Measurements from ENCODE around the gene KRTAP4-5. TPM values are rescaled to one million over a fixed set of nuclear protein-coding genes. Genes with fewer than 3 reads are reported as not detected.

Gene KRTAP4-5
- total and polyA plus RNA-seq, 2 experiments from 2014 or later, result not detected

DNA sequence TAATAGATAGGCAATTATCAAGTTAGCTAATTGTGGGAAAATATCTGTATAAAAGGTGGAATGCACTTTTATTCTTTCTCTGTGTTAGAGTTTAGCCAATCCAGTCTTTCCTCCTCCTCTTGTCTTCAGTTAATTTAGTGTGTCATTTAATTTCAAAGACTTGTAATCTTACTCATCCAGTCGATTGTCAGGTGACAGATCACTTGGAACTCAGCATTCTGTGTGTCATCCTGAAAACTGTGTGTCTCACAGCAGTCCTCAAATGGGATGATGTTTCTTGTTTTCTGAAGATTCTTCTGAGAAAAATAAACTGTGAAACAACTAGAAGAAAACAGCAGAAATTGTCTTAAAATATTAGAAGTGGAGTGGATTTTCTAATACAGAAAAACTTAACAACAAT is 35.4 kb upstream of the KRTAP4-5 start:
- Histone ChIP-seq H3K4me1 (ENCODE audit: insufficient read depth) (no peaks in the 10 kb centered on the region; the same call in 1 of the 2 replicates), H3K9ac (no peak overlapping the region), H3K36me3 (ENCODE audit: low read depth) (no peaks in the 10 kb centered on the region), H3K9me2 (ENCODE audit: insufficient read depth) (no peaks in the 10 kb centered on the region), H3K27me3 (replicated peaks; ENCODE audit: insufficient read depth) (no peaks in the 10 kb centered on the region), H2AFZ (peak overlapping the region; percentile 18; the same call in 1 of the 2 replicates), H3K4me2 (ENCODE audit: unreplicated experiment) (no peak overlapping the region), H3K4me3 (no peak overlapping the region), H3K27ac (no peak overlapping the region), H3K9me3 (ENCODE audit: low read depth) (no peaks in the 10 kb centered on the region), H3K79me2 (ENCODE audit: insufficient read depth) (no peaks in the 10 kb centered on the region), H3F3A (ENCODE audit: insufficient read depth) (peaks cover 7% of the 10 kb centered on the region; the same call in 1 of the 2 replicates), H4K20me1 (ENCODE audit: insufficient read depth) (no peaks in the 10 kb centered on the region)
- WGBS, 2 experiments (ENCODE audit: low coverage in 1 of 2, low lambda C conversion rate in 2 of 2, missing lambda C conversion rate in 2 of 2), result 14 to 26% methylated on average over 1 of the region's 1 CpG
- no peak for TF ChIP-seq EZH2phosphoT487 (IDR thresholded peaks at IDR 0.05; ENCODE audit: insufficient read depth, low read depth)
- DNase-seq, result peak; percentile 5
- in situ Hi-C loops (cut with MboI), result no loop called here

DNA sequence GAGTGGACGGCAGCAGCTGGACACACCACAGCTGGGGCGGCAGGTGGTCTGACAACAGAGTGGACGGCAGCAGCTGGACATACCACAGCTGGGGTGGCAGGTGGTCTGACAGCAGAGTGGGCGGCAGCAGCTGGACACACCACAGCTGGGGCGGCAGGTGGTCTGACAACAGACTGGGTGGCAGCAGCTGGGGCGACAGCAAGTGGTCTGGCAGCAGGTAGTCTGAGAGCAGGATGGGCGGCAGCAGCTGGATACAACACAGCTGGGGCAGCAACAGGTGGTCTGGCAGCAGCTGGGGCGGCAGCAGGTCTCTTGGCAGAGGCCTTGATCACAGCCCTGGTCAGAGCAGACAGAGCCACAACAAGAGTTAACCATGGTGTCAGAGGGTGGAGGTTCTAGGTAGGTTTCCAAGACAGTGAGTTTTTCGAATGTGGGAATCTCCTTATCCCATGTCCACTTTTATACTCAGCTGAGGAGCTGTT is 34.9 kb upstream of the KRTAP4-5 start, which contains the start of gene KRTAP4-1:
Gene KRTAP4-1 (minus strand): TSS at position 432 of the 482 bp plus-strand sequence. CDS start 57 bp downstream, at position 375.
- no peak within 1 kb of the TSS for H3K27ac ChIP-seq
- H3K4me2 ChIP-seq (ENCODE audit: unreplicated experiment), result no peak within 1 kb of the TSS
- peaks cover 4% of the 10 kb centered on the region for H3K4me1 ChIP-seq (ENCODE audit: insufficient read depth)
- no peaks in the 10 kb centered on the region for H4K20me1 ChIP-seq (ENCODE audit: insufficient read depth)
- H3K36me3 ChIP-seq (ENCODE audit: low read depth), result no peaks in the 10 kb centered on the region
- DNase-seq, result no peak
- H3K79me2 ChIP-seq (ENCODE audit: insufficient read depth), result no peaks in the 10 kb centered on the region
- no peak within 1 kb of the TSS for H3K9ac ChIP-seq
- no peaks in the 10 kb centered on the region for H3K9me2 ChIP-seq (ENCODE audit: insufficient read depth)
- 68 to 74% methylated on average over 6 to 9 of the region's 9 CpGs for WGBS, 2 experiments (ENCODE audit: low coverage in 1 of 2, low lambda C conversion rate in 2 of 2, missing lambda C conversion rate in 2 of 2)
- H2AFZ ChIP-seq, result peak within 1 kb of the TSS; percentile 18; the same call in 1 of the 2 replicates
- in situ Hi-C loops (cut with MboI), result no loop called here
- peaks cover 12% of the 10 kb centered on the region for H3F3A ChIP-seq (ENCODE audit: insufficient read depth)
- no peak within 1 kb of the TSS for H3K4me3 ChIP-seq
- no peaks in the 10 kb centered on the region for H3K27me3 ChIP-seq (replicated peaks; ENCODE audit: insufficient read depth)
- no peaks in the 10 kb centered on the region for H3K9me3 ChIP-seq (ENCODE audit: low read depth)
- TF ChIP-seq EZH2 (IDR thresholded peaks at IDR 0.05; ENCODE audit: insufficient read depth, poor library complexity, severe bottlenecking) (no peak), EZH2phosphoT487 (IDR thresholded peaks at IDR 0.05; ENCODE audit: insufficient read depth, low read depth) (no peak)

GRCh38 chr17:41178843-41179616 is 29.4 kb upstream of the KRTAP4-5 start:
- H3K9me2 ChIP-seq (ENCODE audit: insufficient read depth), result no peaks in the 10 kb centered on the region
- peak overlapping the region; percentile 73 for H3K9ac ChIP-seq
- peak overlapping the region; percentile 21 for H3K4me2 ChIP-seq (ENCODE audit: unreplicated experiment)
- H3K4me1 ChIP-seq (ENCODE audit: insufficient read depth), result peaks cover 18% of the 10 kb centered on the region
- no peaks in the 10 kb centered on the region for H3K9me3 ChIP-seq (ENCODE audit: low read depth)
- TF ChIP-seq EZH2 (IDR thresholded peaks at IDR 0.05; ENCODE audit: insufficient read depth, poor library complexity, severe bottlenecking), result no peak
- TF ChIP-seq EZH2phosphoT487 (IDR thresholded peaks at IDR 0.05; ENCODE audit: insufficient read depth, low read depth), result no peak
- H3K27ac ChIP-seq, result peak overlapping the region; percentile 96
- H3K36me3 ChIP-seq (ENCODE audit: low read depth), result no peaks in the 10 kb centered on the region
- no peaks in the 10 kb centered on the region for H3K27me3 ChIP-seq (replicated peaks; ENCODE audit: insufficient read depth)
- H3K79me2 ChIP-seq (ENCODE audit: insufficient read depth), result no peaks in the 10 kb centered on the region
- H3F3A ChIP-seq (ENCODE audit: insufficient read depth), result peaks cover 26% of the 10 kb centered on the region
- peak overlapping the region; percentile 65 for H2AFZ ChIP-seq
- WGBS, 2 experiments (ENCODE audit: low coverage in 1 of 2, low lambda C conversion rate in 2 of 2, missing lambda C conversion rate in 2 of 2), result 6% methylated on average over 1 of the region's 1 CpG
- H4K20me1 ChIP-seq (ENCODE audit: insufficient read depth), result no peaks in the 10 kb centered on the region
- in situ Hi-C loops (cut with MboI), result no loop called here
- peak; percentile 89 for DNase-seq
- 0 out of 2 replicates have a peak overlapping the region, but pooled peaks have one; percentile 13 for H3K4me3 ChIP-seq

DNA sequence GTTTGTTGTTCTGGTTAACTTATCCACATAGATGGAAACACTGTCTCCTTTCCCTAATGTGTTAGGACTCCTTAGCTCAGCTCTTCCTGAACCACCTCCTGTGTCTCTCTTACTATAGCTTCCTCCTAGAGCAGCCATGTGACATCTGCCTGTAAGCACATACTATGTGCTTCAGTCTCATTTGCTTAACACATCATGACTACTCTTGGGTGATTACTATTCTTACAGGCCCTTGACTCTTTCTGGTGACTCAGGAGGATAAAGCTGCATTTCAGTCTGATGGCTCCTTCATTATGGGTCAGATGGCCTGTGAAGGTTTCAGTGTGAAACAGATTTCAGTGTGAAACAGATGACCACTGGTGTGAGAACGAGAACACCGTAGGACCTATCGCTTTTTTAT is 28.7 kb upstream of the KRTAP4-5 start:
- no peaks in the 10 kb centered on the region for H3K36me3 ChIP-seq (ENCODE audit: low read depth)
- H3K27ac ChIP-seq, result peak overlapping the region; percentile 96
- in situ Hi-C loops (cut with MboI), result no loop called here
- peaks cover 26% of the 10 kb centered on the region for H3F3A ChIP-seq (ENCODE audit: insufficient read depth)
- DNase-seq, result peak; percentile 90
- no peaks in the 10 kb centered on the region for H3K9me2 ChIP-seq (ENCODE audit: insufficient read depth)
- H3K4me1 ChIP-seq (ENCODE audit: insufficient read depth), result peaks cover 18% of the 10 kb centered on the region
- 32 to 33% methylated on average over 3 of the region's 3 CpGs for WGBS, 2 experiments (ENCODE audit: low coverage in 1 of 2, low lambda C conversion rate in 2 of 2, missing lambda C conversion rate in 2 of 2)
- peak overlapping the region; percentile 65 for H2AFZ ChIP-seq
- H3K4me2 ChIP-seq (ENCODE audit: unreplicated experiment), result peak overlapping the region; percentile 5
- H4K20me1 ChIP-seq (ENCODE audit: insufficient read depth), result no peaks in the 10 kb centered on the region
- no peak for TF ChIP-seq EZH2phosphoT487 (IDR thresholded peaks at IDR 0.05; ENCODE audit: insufficient read depth, low read depth)
- no peak for TF ChIP-seq EZH2 (IDR thresholded peaks at IDR 0.05; ENCODE audit: insufficient read depth, poor library complexity, severe bottlenecking)
- H3K27me3 ChIP-seq (replicated peaks; ENCODE audit: insufficient read depth), result no peaks in the 10 kb centered on the region
- 0 out of 2 replicates have a peak overlapping the region, but pooled peaks have one; percentile 13 for H3K4me3 ChIP-seq
- peak overlapping the region; percentile 73 for H3K9ac ChIP-seq
- no peaks in the 10 kb centered on the region for H3K9me3 ChIP-seq (ENCODE audit: low read depth)
- H3K79me2 ChIP-seq (ENCODE audit: insufficient read depth), result no peaks in the 10 kb centered on the region

Data from GM23248 (cell line).